Body of pancreas (tissue), 4 donors: ENCODE results near the gene TMA7B. TPM values are rescaled to one million over a fixed set of nuclear protein-coding genes. Genes with fewer than 3 reads are reported as not detected.

Experiments used
- ATAC-seq: fragments of 150-250 bp; one replicate; pipeline ENCODE4 v1.9.1; 2016
- DNase-seq, 4 donors: peaks; one replicate each; pipeline ENCODE4 v3.0.0-alpha.2; 2019
- H3K27ac ChIP-seq, 4 donors: fragments of 200-600 bp; sonication (generic); 1 replicate in 3 of 4; 2 replicates in 1 of 4; pipeline versions ENCODE4 v1.5.1 to v1.6.1; 2016 to 2019; ENCODE audit warnings: mild to moderate bottlenecking in 1 of 4, mixed read lengths in 1 of 4, moderate library complexity in 1 of 4
- H3K27me3 ChIP-seq, 2 donors: fragments of 200-600 bp; sonication (generic); one replicate each; pipeline ENCODE4 v1.6.0; 2016; ENCODE audit warnings: mild to moderate bottlenecking in 1 of 2
- H3K36me3 ChIP-seq, 2 donors: fragments of 200-600 bp; sonication (generic); replicated peaks in 1 of 2; 2 replicates each; pipeline ENCODE4 v1.5.1; 2016; ENCODE audit warnings: low read depth in 2 of 2; ENCODE audit not compliant: insufficient read depth in 1 of 2
- H3K4me1 ChIP-seq: fragments of 200-600 bp; sonication (generic); one replicate; pipeline ENCODE4 v1.6.0; 2016
- H3K4me3 ChIP-seq, 2 donors: fragments of 200-600 bp; sonication (generic); 1 replicate in 1 of 2; 2 replicates in 1 of 2; pipeline ENCODE4 v1.5.1; 2016 to 2019
- H3K9me3 ChIP-seq, 3 donors: fragments of 200-600 bp; sonication (generic); 1 replicate in 2 of 3; 2 replicates in 1 of 3; pipeline ENCODE4 v1.5.1; 2016
- POLR2A ChIP-seq, 3 donors: fragments of 450-650 bp; IDR thresholded peaks; one replicate each; pipeline ENCODE4 v1.6.1; 2016; ENCODE audit warnings: antibody characterized with exemption in 3 of 3, mild to moderate bottlenecking in 2 of 3
- WGBS, 2 donors: methylation state at CpG; one replicate each; pipeline ENCODE4 v1.1.5; 2017; 5-methylcytosine and 5-hydroxymethylcytosine counted together
- intact Hi-C: fragments of 100-400 bp; cut with DNase I; formaldehyde crosslinking; loops from one replicate; pipeline ENCODE4 v1.15.1; 2023
- total RNA-seq, 2 donors: library from RNA; depleted of rRNA; stranded (reverse); fragments of >200 nt; gene quantifications; one replicate each; pipeline ENCODE4 v1.1.0, GENCODE V29; 2016
- TF ChIP-seq, protein P1 (sequence below), 7 experiments: fragments of 450-650 bp in 4 of 7; fragments of 200-600 bp in 3 of 7; sonication (generic) in 3 of 7; IDR thresholded peaks; one replicate each; pipeline ENCODE4 v1.5.1; 2016 to 2019; ENCODE audit warnings: antibody characterized with exemption in 7 of 7

TMA7B gene
- total RNA-seq, 2 donors from 2014 or later: not detected

GRCh38 chr22:40002935-40003715 is 42.9 kb downstream of the TMA7B start:
- Histone ChIP-seq H3K4me3 (no peak overlapping the region), H3K9me3 (no peaks in the 10 kb centered on the region), H3K4me1 (peaks cover 49% of the 10 kb centered on the region), H3K27me3 (no peaks in the 10 kb centered on the region), H3K27ac (no peak overlapping the region), H3K36me3 (no peaks in the 10 kb centered on the region)
- no peak for TF ChIP-seq POLR2A (IDR thresholded peaks at IDR 0.05)
- TF ChIP-seq, protein P1, sequence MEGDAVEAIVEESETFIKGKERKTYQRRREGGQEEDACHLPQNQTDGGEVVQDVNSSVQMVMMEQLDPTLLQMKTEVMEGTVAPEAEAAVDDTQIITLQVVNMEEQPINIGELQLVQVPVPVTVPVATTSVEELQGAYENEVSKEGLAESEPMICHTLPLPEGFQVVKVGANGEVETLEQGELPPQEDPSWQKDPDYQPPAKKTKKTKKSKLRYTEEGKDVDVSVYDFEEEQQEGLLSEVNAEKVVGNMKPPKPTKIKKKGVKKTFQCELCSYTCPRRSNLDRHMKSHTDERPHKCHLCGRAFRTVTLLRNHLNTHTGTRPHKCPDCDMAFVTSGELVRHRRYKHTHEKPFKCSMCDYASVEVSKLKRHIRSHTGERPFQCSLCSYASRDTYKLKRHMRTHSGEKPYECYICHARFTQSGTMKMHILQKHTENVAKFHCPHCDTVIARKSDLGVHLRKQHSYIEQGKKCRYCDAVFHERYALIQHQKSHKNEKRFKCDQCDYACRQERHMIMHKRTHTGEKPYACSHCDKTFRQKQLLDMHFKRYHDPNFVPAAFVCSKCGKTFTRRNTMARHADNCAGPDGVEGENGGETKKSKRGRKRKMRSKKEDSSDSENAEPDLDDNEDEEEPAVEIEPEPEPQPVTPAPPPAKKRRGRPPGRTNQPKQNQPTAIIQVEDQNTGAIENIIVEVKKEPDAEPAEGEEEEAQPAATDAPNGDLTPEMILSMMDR (IDR thresholded peaks at IDR 0.05): no peak
- WGBS, 2 donors: 75 to 84% methylated on average over 5 to 6 of the region's 6 CpGs
- no peak for ATAC-seq
- intact Hi-C loops: no loop called here
- DNase-seq: no peak

- Histone ChIP-seq H3K9me3 (no peaks in the 10 kb centered on the region), H3K4me3 (no peak overlapping the region), H3K36me3 (no peaks in the 10 kb centered on the region), H3K27ac (no peak overlapping the region), H3K4me1 (peaks cover 46% of the 10 kb centered on the region), H3K27me3 (no peaks in the 10 kb centered on the region)
- no peak for TF ChIP-seq POLR2A (IDR thresholded peaks at IDR 0.05)
- TF ChIP-seq, protein P1 (IDR thresholded peaks at IDR 0.05): no peak
- intact Hi-C loops: no loop called here
- 62 to 65% methylated on average over 6 of the region's 6 CpGs for WGBS, 2 donors
- no peak for DNase-seq
- ATAC-seq: no peak
These were observed 44.6 kb downstream of the TMA7B start for GRCh38 chr22:40004836-40005235.

- TF ChIP-seq, protein P1 (IDR thresholded peaks at IDR 0.05): no peak
- TF ChIP-seq POLR2A (IDR thresholded peaks at IDR 0.05): no peak
- Histone ChIP-seq H3K9me3 (no peaks in the 10 kb centered on the region), H3K27me3 (no peaks in the 10 kb centered on the region), H3K27ac (no peak overlapping the region), H3K36me3 (no peaks in the 10 kb centered on the region), H3K4me3 (no peak overlapping the region), H3K4me1 (peaks cover 48% of the 10 kb centered on the region)
- ATAC-seq (no peak), DNase-seq (no peak)
- WGBS, 2 donors: 85 to 93% methylated on average over 8 of the region's 8 CpGs
- intact Hi-C loops: no loop called here
These were observed 46.4 kb downstream of the TMA7B start for GRCh38 chr22:40006641-40007040.

- DNase-seq: peak in 1 of 4 donors; percentile 42
- ATAC-seq: no peak
These were observed 47.9 kb downstream of the TMA7B start for GRCh38 chr22:40007853-40008710.

More at GRCh38 chr22:40007853-40008710, 47.9 kb downstream of the TMA7B start:
- H3K9me3 ChIP-seq: no peaks in the 10 kb centered on the region
- TF ChIP-seq, protein P1 (IDR thresholded peaks at IDR 0.05): no peak
- TF ChIP-seq POLR2A (IDR thresholded peaks at IDR 0.05): no peak
- no peak overlapping the region for H3K4me3 ChIP-seq
- peaks cover 38% of the 10 kb centered on the region for H3K4me1 ChIP-seq
- intact Hi-C loops: no loop called here
- no peak overlapping the region for H3K27ac ChIP-seq
- no peaks in the 10 kb centered on the region for H3K27me3 ChIP-seq
- no peaks in the 10 kb centered on the region for H3K36me3 ChIP-seq
- WGBS, 2 donors: 79 to 89% methylated on average over 20 to 27 of the region's 27 CpGs
